Measurements from ENCODE around the gene ARHGEF2.

DNA sequence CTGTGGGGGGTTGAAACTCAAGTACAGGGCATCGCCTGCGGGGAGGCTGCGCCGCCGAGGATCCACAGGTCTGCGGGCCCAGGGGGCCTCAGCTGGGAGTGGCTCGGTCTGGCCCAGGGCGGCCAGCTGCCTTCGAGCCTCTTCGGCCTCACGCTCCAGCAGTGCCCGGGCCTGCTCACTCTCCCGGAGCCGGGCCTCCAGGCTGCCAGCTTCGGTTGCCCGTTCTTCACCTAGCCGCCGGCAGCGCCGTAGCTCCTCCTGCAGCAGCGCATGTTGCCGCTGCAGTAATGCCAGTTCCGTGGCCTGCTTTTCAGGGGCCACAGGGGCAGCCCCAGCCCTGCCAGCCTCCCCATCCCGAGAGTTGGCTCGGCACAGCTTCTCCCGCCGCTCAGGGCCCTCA lies 27.5 kb downstream of the ARHGEF2 start:
- TF ChIP-seq, protein P1, sequence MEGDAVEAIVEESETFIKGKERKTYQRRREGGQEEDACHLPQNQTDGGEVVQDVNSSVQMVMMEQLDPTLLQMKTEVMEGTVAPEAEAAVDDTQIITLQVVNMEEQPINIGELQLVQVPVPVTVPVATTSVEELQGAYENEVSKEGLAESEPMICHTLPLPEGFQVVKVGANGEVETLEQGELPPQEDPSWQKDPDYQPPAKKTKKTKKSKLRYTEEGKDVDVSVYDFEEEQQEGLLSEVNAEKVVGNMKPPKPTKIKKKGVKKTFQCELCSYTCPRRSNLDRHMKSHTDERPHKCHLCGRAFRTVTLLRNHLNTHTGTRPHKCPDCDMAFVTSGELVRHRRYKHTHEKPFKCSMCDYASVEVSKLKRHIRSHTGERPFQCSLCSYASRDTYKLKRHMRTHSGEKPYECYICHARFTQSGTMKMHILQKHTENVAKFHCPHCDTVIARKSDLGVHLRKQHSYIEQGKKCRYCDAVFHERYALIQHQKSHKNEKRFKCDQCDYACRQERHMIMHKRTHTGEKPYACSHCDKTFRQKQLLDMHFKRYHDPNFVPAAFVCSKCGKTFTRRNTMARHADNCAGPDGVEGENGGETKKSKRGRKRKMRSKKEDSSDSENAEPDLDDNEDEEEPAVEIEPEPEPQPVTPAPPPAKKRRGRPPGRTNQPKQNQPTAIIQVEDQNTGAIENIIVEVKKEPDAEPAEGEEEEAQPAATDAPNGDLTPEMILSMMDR (IDR thresholded peaks at IDR 0.05), result no peak
- TF ChIP-seq NFIC (IDR thresholded peaks at IDR 0.05; ENCODE audit: borderline replicate concordance), result no peak

All from SK-N-SH (cell line).